Endothelial cell of umbilical vein (primary cell): ENCODE measurements around the gene ARTN. TPM values are rescaled to one million over a fixed set of nuclear protein-coding genes. Genes with fewer than 3 reads are reported as not detected.

Experiments
- BruUV-seq: library from RNA; stranded (reverse); fragments of 400-500 nt; replicated peaks from 2 replicates; lab custom pipeline; 2021; lab: Mats Ljungman, UMichigan
- CTCF ChIA-PET: fragments of 300-600, 350-600 bp; sonication (Branson Sonifier 250); formaldehyde crosslinking; loops from one replicate; lab custom pipeline; 2021; ENCODE audit warnings: antibody characterized with exemption, inconsistent platforms; lab: Charles Lee
- POLR2A ChIA-PET: fragments of 300-600, 350-600 bp; sonication (Branson Sonifier 250); formaldehyde crosslinking; loops from one replicate; lab custom pipeline; 2021; ENCODE audit warnings: antibody characterized with exemption, inconsistent platforms; lab: Charles Lee
- DNase-seq: peaks from one replicate; pipeline ENCODE4 v3.0.0-alpha.2; 2011; ENCODE audit warnings: low read depth, low spot score
- FAIRE-seq: peaks from 2 replicates; lab custom pipeline; 2011; peaks lifted over from hg19 to GRCh38; lab: Jason Lieb, UNC
- H2AFZ ChIP-seq: 2 replicates; pipeline ENCODE4 v1.6.0; 2012; ENCODE audit warnings: low read depth, low read length, control low read depth, inconsistent platforms
- H3K27ac ChIP-seq: 2 replicates; pipeline ENCODE4 v1.5.1; 2011; ENCODE audit warnings: low read depth, mild to moderate bottlenecking, control low read depth, low read length, moderate library complexity; ENCODE audit not compliant: insufficient read depth
- H3K27me3 ChIP-seq, 2 experiments: 2 replicates each; pipeline versions ENCODE4 v1.6.0 to v1.6.1; 2011; ENCODE audit warnings: low read length in 2 of 2, mixed read lengths in 1 of 2; ENCODE audit not compliant: control insufficient read depth in 2 of 2, insufficient read depth in 2 of 2
- H3K36me3 ChIP-seq, 2 experiments: 2 replicates in 1 of 2; 3 replicates in 1 of 2; pipeline ENCODE4 v1.5.1; 2011; ENCODE audit warnings: low read length in 2 of 2, mild to moderate bottlenecking in 1 of 2, moderate library complexity in 1 of 2; ENCODE audit not compliant: control insufficient read depth in 2 of 2, insufficient read depth in 2 of 2; ENCODE audit errors: extremely low read depth in 1 of 2
- H3K4me1 ChIP-seq: 3 replicates; pipeline ENCODE4 v1.5.1; 2011; ENCODE audit warnings: mild to moderate bottlenecking, low read length; ENCODE audit not compliant: control insufficient read depth, insufficient read depth; ENCODE audit errors: extremely low read depth
- H3K4me2 ChIP-seq: 2 replicates; pipeline ENCODE4 v1.6.1; 2011; ENCODE audit warnings: low read length, control low read depth, mixed read lengths; ENCODE audit not compliant: insufficient read depth
- H3K4me3 ChIP-seq, 3 experiments: fragments of 200-600 bp in 1 of 3; sonication (generic), shearing (Covaris generic) in 1 of 3; replicated peaks in 1 of 3; 2 replicates each; pipeline ENCODE4 v1.5.1; 2011 to 2016; ENCODE audit warnings: control low read depth in 3 of 3, low read length in 3 of 3, mild to moderate bottlenecking in 2 of 3, inconsistent platforms in 1 of 3, low read depth in 1 of 3, moderate library complexity in 1 of 3; ENCODE audit not compliant: insufficient read depth in 1 of 3
- H3K79me2 ChIP-seq: 2 replicates; pipeline ENCODE4 v1.6.0; 2012; ENCODE audit warnings: low read length, inconsistent platforms; ENCODE audit not compliant: control insufficient read depth, insufficient read depth
- H3K9ac ChIP-seq: replicated peaks from 2 replicates; pipeline ENCODE3; 2011; ENCODE audit warnings: low read length, control low read depth; ENCODE audit not compliant: insufficient read depth; ENCODE audit errors: extremely low read depth
- H3K9me1 ChIP-seq: replicated peaks from 3 replicates; pipeline ENCODE4 v1.6.0; 2011; ENCODE audit warnings: mild to moderate bottlenecking, low read length; ENCODE audit not compliant: control insufficient read depth, insufficient read depth; ENCODE audit errors: extremely low read depth
- H3K9me3 ChIP-seq: replicated peaks from 2 replicates; pipeline ENCODE4 v1.5.1; 2012; ENCODE audit warnings: low read length, inconsistent platforms; ENCODE audit not compliant: control insufficient read depth, insufficient read depth
- H4K20me1 ChIP-seq: replicated peaks from 2 replicates; pipeline ENCODE3; 2011; ENCODE audit warnings: mild to moderate bottlenecking, low read length; ENCODE audit not compliant: control insufficient read depth, insufficient read depth; ENCODE audit errors: extremely low read depth
- EZH2 ChIP-seq: IDR thresholded peaks from 2 replicates; pipeline ENCODE4 v1.6.1; 2012; ENCODE audit warnings: borderline replicate concordance, low read depth, mild to moderate bottlenecking, moderate library complexity, low read length, inconsistent platforms; ENCODE audit not compliant: severe bottlenecking
- FOS ChIP-seq: IDR thresholded peaks from 2 replicates; pipeline ENCODE4 v1.6.1; 2011; ENCODE audit warnings: mild to moderate bottlenecking, low read length, moderate library complexity, borderline replicate concordance; ENCODE audit not compliant: insufficient read depth
- JUN ChIP-seq: IDR thresholded peaks from 2 replicates; pipeline ENCODE4 v1.6.1; 2011; ENCODE audit warnings: borderline replicate concordance, low read depth; ENCODE audit not compliant: insufficient read length, insufficient read depth
- POLR2A ChIP-seq: IDR thresholded peaks from 2 replicates; pipeline ENCODE4 v1.6.1; 2012; ENCODE audit warnings: low read depth, mild to moderate bottlenecking, control low read depth, low read length
- POLR2AphosphoS5 ChIP-seq: IDR thresholded peaks from 2 replicates; pipeline ENCODE4 v1.6.1; 2012; ENCODE audit warnings: low read depth, mild to moderate bottlenecking, control low read depth, low read length, moderate library complexity; ENCODE audit not compliant: insufficient read depth
- dilution Hi-C: fragments of 300-500 bp; cut with MboI; formaldehyde crosslinking; loops from one replicate; pipeline ENCODE4 v1.15.0; 2019; ENCODE audit warnings: low sequenced_read_pairs; ENCODE audit not compliant: extremely low pct_ligation_motif_present
- intact Hi-C: fragments of 100-400 bp; cut with micrococcal nuclease; formaldehyde crosslinking; loops from one replicate; pipeline ENCODE4 v1.10.0; 2022
- polyA plus RNA-seq, 4 experiments: library from polyadenylated mRNA; depleted of rRNA in 3 of 4; stranded (reverse) in 3 of 4; unstranded in 1 of 4; fragments of >200 nt; gene quantifications; 2 replicates each; pipeline versions ENCODE4 v1.2.1 to v1.2.3, GENCODE V29; 2011 to 2012; ENCODE audit warnings: missing spikeins in 1 of 4
- total RNA-seq: library from RNA; stranded (reverse); gene quantifications from 2 replicates; pipeline ENCODE4 v1.2.3, GENCODE V29; 2021
- TF ChIP-seq, protein P1 (sequence below), 2 donors: IDR thresholded peaks; 1 replicate in 1 of 2; 2 replicates in 1 of 2; pipeline ENCODE4 v1.5.1; 2011; ENCODE audit warnings: low read length in 2 of 2, mild to moderate bottlenecking in 2 of 2, moderate library complexity in 2 of 2, control low read depth in 1 of 2, inconsistent platforms in 1 of 2, low read depth in 1 of 2; ENCODE audit not compliant: insufficient read depth in 1 of 2; ENCODE audit errors: extremely low read depth in 1 of 2

ARTN gene
- total and polyA plus RNA-seq, 2 donors (not counting 3 experiments of a cell fraction or from before 2014, with no cell fraction given) = 0.11 to 0.18 TPM

DNA sequence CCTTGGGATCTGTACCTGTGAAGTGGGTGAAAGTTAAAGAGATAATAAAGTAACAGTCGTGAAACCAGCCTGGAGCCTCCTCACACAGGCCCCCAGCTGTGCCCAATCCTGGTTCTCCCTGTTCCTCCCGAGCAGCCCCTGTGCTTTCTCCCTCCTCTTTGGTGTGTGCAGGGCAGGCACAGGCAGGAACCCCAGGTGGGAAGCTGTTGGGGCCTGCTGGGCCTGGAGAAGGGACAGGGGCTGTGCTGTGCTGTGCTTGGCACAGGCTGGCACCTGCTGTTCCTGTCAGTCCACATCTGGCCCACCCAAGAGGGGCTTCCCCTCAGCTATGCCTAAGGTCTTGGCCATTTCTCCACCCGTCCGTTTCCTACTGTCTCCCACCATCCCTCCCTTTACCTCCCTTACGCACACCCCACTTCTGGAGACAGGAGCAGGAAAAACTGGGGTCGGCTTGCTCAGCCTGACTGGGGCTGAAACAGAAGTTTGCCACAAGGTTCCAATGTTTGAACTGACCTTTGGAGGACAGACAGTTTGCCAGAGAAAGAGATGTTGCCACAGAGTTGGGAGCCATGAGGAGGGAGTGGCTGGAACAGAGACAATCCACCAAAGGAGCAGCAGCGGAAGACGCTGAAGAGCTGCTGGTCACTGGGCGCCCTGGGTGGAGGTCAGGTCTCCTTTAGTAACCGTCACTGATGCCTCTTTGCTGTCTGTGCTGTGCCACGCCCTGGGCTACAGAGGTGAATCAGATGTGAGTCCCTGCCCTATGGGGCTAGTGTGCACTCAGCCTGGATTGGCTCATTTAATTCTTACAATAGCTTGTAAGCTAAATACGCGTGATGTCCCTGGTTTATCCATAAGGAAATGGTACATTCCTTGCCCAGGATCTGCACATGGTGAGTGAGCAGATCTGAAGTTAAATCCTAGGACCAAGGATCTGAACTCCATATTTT is 18.8 kb upstream of the ARTN start:
- H3K9ac ChIP-seq = no peak overlapping the region
- no peaks in the 10 kb centered on the region for H3K36me3 ChIP-seq
- H3K4me3 ChIP-seq = no peak overlapping the region
- no peaks in the 10 kb centered on the region for H3K27me3 ChIP-seq
- no peaks in the 10 kb centered on the region for H3K9me3 ChIP-seq
- FAIRE-seq (no peak), DNase-seq (no peak)
- no peaks in the 10 kb centered on the region for H3K79me2 ChIP-seq
- ChIA-PET POLR2A (no interaction called here), CTCF (interaction anchor here (1.0 to 2.8 kb wide), 4 partner anchors 17 to 20 kb away, joined by 4 to 14 read pairs (median 5); partner anchors contain the start of gene ARTN)
- no peak overlapping the region for H3K27ac ChIP-seq
- BruUV-seq = no TSS peak
- H4K20me1 ChIP-seq = no peaks in the 10 kb centered on the region
- no peaks in the 10 kb centered on the region for H3K4me1 ChIP-seq
- H2AFZ ChIP-seq = no peak overlapping the region
- intact Hi-C loops = no loop called here
- no peak for TF ChIP-seq EZH2
- no peak for TF ChIP-seq JUN
- TF ChIP-seq, protein P1, sequence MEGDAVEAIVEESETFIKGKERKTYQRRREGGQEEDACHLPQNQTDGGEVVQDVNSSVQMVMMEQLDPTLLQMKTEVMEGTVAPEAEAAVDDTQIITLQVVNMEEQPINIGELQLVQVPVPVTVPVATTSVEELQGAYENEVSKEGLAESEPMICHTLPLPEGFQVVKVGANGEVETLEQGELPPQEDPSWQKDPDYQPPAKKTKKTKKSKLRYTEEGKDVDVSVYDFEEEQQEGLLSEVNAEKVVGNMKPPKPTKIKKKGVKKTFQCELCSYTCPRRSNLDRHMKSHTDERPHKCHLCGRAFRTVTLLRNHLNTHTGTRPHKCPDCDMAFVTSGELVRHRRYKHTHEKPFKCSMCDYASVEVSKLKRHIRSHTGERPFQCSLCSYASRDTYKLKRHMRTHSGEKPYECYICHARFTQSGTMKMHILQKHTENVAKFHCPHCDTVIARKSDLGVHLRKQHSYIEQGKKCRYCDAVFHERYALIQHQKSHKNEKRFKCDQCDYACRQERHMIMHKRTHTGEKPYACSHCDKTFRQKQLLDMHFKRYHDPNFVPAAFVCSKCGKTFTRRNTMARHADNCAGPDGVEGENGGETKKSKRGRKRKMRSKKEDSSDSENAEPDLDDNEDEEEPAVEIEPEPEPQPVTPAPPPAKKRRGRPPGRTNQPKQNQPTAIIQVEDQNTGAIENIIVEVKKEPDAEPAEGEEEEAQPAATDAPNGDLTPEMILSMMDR (IDR thresholded peaks at IDR 0.05; ENCODE audit: extremely low read depth in 1 of 2, insufficient read depth in 1 of 2, low read depth in 1 of 2, low read length in 2 of 2) = no peak
- TF ChIP-seq POLR2A = no peak
- TF ChIP-seq FOS = no peak
- no peak for TF ChIP-seq POLR2AphosphoS5
- dilution Hi-C loops = no loop called here
- no peak overlapping the region for H3K4me2 ChIP-seq
- H3K9me1 ChIP-seq = no peaks in the 10 kb centered on the region
